Activated naive CD8-positive, alpha-beta T cell treated with anti-CD3 and anti-CD28 coated beads, Interleukin-2, amount 10 ng/mL, durations not matched to agents 7 days and 5 days (primary cell): ENCODE results near the gene ALPP. TPM values are rescaled to one million over a fixed set of nuclear protein-coding genes. Genes with fewer than 3 reads are reported as not detected.
A peak's percentile ranks its signal among the peaks of the same experiment; 100 is the strongest.

Experiments
- ATAC-seq: fragments of 150-1000 bp; cut with Tn5 transposase; one replicate; pipeline ENCODE4 v1.10.0; 2021; ENCODE audit warnings: low read depth, moderate library complexity
- POLR2A ChIA-PET: fragments of 350-600 bp; sonication (Branson Sonifier 250); formaldehyde crosslinking; loops from one replicate; lab custom pipeline; 2021; ENCODE audit warnings: antibody characterized with exemption; lab: Charles Lee
- DNase-seq: peaks from one replicate; pipeline ENCODE4 v3.0.0; 2021
- H3K27ac Mint-ChIP-seq: one replicate; pipeline ENCODE4 v1.8.0; 2022; ENCODE audit warnings: mild to moderate bottlenecking, mixed read lengths
- H3K27me3 Mint-ChIP-seq: one replicate; pipeline ENCODE4 v1.8.0; 2022; ENCODE audit warnings: mild to moderate bottlenecking, moderate library complexity, mixed read lengths
- H3K36me3 Mint-ChIP-seq: one replicate; pipeline ENCODE4 v1.8.0; 2021; ENCODE audit warnings: mild to moderate bottlenecking, mixed read lengths
- H3K4me1 Mint-ChIP-seq: one replicate; pipeline ENCODE4 v1.8.0; 2021; ENCODE audit warnings: mixed read lengths
- H3K4me3 Mint-ChIP-seq: one replicate; pipeline ENCODE4 v1.8.0; 2022; ENCODE audit warnings: mild to moderate bottlenecking, moderate library complexity, mixed read lengths
- H3K9me3 Mint-ChIP-seq: one replicate; pipeline ENCODE4 v1.8.0; 2021; ENCODE audit warnings: mixed read lengths
- total RNA-seq, 2 experiments: library from RNA; stranded (reverse); gene quantifications; one replicate each; pipeline ENCODE4 v1.2.3, GENCODE V29; 2021

ALPP gene
- total RNA-seq, 2 experiments from 2014 or later, result not detected

GRCh38 chr2:232347369-232347768 is 31.2 kb upstream of the ALPP start:
- H3K27me3 Mint-ChIP-seq, result peaks cover 25% of the 10 kb centered on the region
- H3K9me3 Mint-ChIP-seq, result no peaks in the 10 kb centered on the region
- H3K4me1 Mint-ChIP-seq, result peaks cover 7% of the 10 kb centered on the region
- POLR2A ChIA-PET, result no interaction called here
- H3K27ac Mint-ChIP-seq, result no peak overlapping the region
- no peak overlapping the region for H3K4me3 Mint-ChIP-seq
- no peak for DNase-seq
- ATAC-seq, result no peak
- H3K36me3 Mint-ChIP-seq, result no peaks in the 10 kb centered on the region

- Mint-ChIP-seq H3K27ac (no peak overlapping the region), H3K36me3 (no peaks in the 10 kb centered on the region), H3K9me3 (no peaks in the 10 kb centered on the region), H3K27me3 (peaks cover 35% of the 10 kb centered on the region), H3K4me1 (peaks cover 7% of the 10 kb centered on the region), H3K4me3 (no peak overlapping the region)
- DNase-seq (peak; percentile 27), ATAC-seq (peak; percentile 79)
- POLR2A ChIA-PET, result no interaction called here
Observed at GRCh38 chr2:232348936-232349335, 29.6 kb upstream of the ALPP start.

- peaks cover 6% of the 10 kb centered on the region for H3K4me1 Mint-ChIP-seq
- peak; percentile 21 for DNase-seq
- no peak for ATAC-seq
- no peak overlapping the region for H3K4me3 Mint-ChIP-seq
- no peaks in the 10 kb centered on the region for H3K9me3 Mint-ChIP-seq
- H3K36me3 Mint-ChIP-seq, result no peaks in the 10 kb centered on the region
- POLR2A ChIA-PET, result no interaction called here
- H3K27me3 Mint-ChIP-seq, result peaks cover 32% of the 10 kb centered on the region
- H3K27ac Mint-ChIP-seq, result no peak overlapping the region
Observed at GRCh38 chr2:232349546-232349945, 29.0 kb upstream of the ALPP start.

GRCh38 chr2:232349946-232350635 is 28.5 kb upstream of the ALPP start:
- DNase-seq, result peak; percentile 28
- Mint-ChIP-seq H3K4me3 (no peak overlapping the region), H3K9me3 (no peaks in the 10 kb centered on the region), H3K27me3 (peaks cover 31% of the 10 kb centered on the region), H3K36me3 (no peaks in the 10 kb centered on the region), H3K4me1 (peaks cover 6% of the 10 kb centered on the region), H3K27ac (no peak overlapping the region)
- ATAC-seq, result no peak
- POLR2A ChIA-PET, result no interaction called here

- Mint-ChIP-seq H3K27ac (no peak overlapping the region), H3K27me3 (peaks cover 29% of the 10 kb centered on the region), H3K4me1 (peaks cover 6% of the 10 kb centered on the region), H3K4me3 (no peak overlapping the region), H3K9me3 (no peaks in the 10 kb centered on the region), H3K36me3 (no peaks in the 10 kb centered on the region)
- POLR2A ChIA-PET, result no interaction called here
- DNase-seq (peak; percentile 36), ATAC-seq (peak; percentile 17)
Observed at GRCh38 chr2:232350804-232351685, 27.5 kb upstream of the ALPP start.

- H3K36me3 Mint-ChIP-seq, result no peaks in the 10 kb centered on the region
- ATAC-seq (no peak), DNase-seq (peak; percentile 31)
- POLR2A ChIA-PET, result no interaction called here
- peaks cover 29% of the 10 kb centered on the region for H3K27me3 Mint-ChIP-seq
- no peak overlapping the region for H3K27ac Mint-ChIP-seq
- H3K4me1 Mint-ChIP-seq, result peaks cover 6% of the 10 kb centered on the region
- no peak overlapping the region for H3K4me3 Mint-ChIP-seq
- H3K9me3 Mint-ChIP-seq, result no peaks in the 10 kb centered on the region
Observed at GRCh38 chr2:232351686-232352510, 26.7 kb upstream of the ALPP start.

GRCh38 chr2:232352511-232353091 is 25.9 kb upstream of the ALPP start:
- DNase-seq (peak; percentile 32), ATAC-seq (no peak)
- Mint-ChIP-seq H3K4me3 (no peak overlapping the region), H3K27me3 (peaks cover 29% of the 10 kb centered on the region), H3K4me1 (peaks cover 6% of the 10 kb centered on the region), H3K27ac (no peak overlapping the region), H3K36me3 (no peaks in the 10 kb centered on the region), H3K9me3 (no peaks in the 10 kb centered on the region)
- POLR2A ChIA-PET, result no interaction called here

GRCh38 chr2:232353096-232353495 is 25.5 kb upstream of the ALPP start:
- H3K27me3 Mint-ChIP-seq, result peaks cover 29% of the 10 kb centered on the region
- H3K4me1 Mint-ChIP-seq, result peaks cover 6% of the 10 kb centered on the region
- no peak overlapping the region for H3K4me3 Mint-ChIP-seq
- ATAC-seq (no peak), DNase-seq (no peak)
- H3K36me3 Mint-ChIP-seq, result no peaks in the 10 kb centered on the region
- POLR2A ChIA-PET, result no interaction called here
- no peaks in the 10 kb centered on the region for H3K9me3 Mint-ChIP-seq
- no peak overlapping the region for H3K27ac Mint-ChIP-seq

GRCh38 chr2:232353660-232354059 is 24.9 kb upstream of the ALPP start:
- no peak overlapping the region for H3K27ac Mint-ChIP-seq
- ATAC-seq (no peak), DNase-seq (peak; percentile 25)
- peaks cover 5% of the 10 kb centered on the region for H3K4me1 Mint-ChIP-seq
- no peaks in the 10 kb centered on the region for H3K36me3 Mint-ChIP-seq
- no peak overlapping the region for H3K4me3 Mint-ChIP-seq
- peaks cover 27% of the 10 kb centered on the region for H3K27me3 Mint-ChIP-seq
- H3K9me3 Mint-ChIP-seq, result no peaks in the 10 kb centered on the region
- POLR2A ChIA-PET, result no interaction called here

GRCh38 chr2:232354069-232354468 is 24.5 kb upstream of the ALPP start:
- Mint-ChIP-seq H3K9me3 (no peaks in the 10 kb centered on the region), H3K4me3 (no peak overlapping the region)
- peak; percentile 20 for DNase-seq

GRCh38 chr2:232361646-232362045 is 16.9 kb upstream of the ALPP start:
- Mint-ChIP-seq H3K27me3 (no peaks in the 10 kb centered on the region), H3K36me3 (no peaks in the 10 kb centered on the region), H3K9me3 (no peaks in the 10 kb centered on the region), H3K27ac (no peak overlapping the region), H3K4me3 (no peak overlapping the region), H3K4me1 (peaks cover 19% of the 10 kb centered on the region)
- POLR2A ChIA-PET, result no interaction called here
- DNase-seq (peak; percentile 1), ATAC-seq (no peak)

More at GRCh38 chr2:232354069-232354468, 24.5 kb upstream of the ALPP start:
- no peak overlapping the region for H3K27ac Mint-ChIP-seq
- H3K36me3 Mint-ChIP-seq, result no peaks in the 10 kb centered on the region
- no peak for ATAC-seq
- H3K4me1 Mint-ChIP-seq, result peaks cover 2% of the 10 kb centered on the region
- H3K27me3 Mint-ChIP-seq, result peaks cover 25% of the 10 kb centered on the region
- POLR2A ChIA-PET, result no interaction called here

GRCh38 chr2:232362174-232362900 is 16.2 kb upstream of the ALPP start:
- H3K27ac Mint-ChIP-seq, result peak overlapping the region; percentile 14

More at GRCh38 chr2:232362174-232362900, 16.2 kb upstream of the ALPP start:
- Mint-ChIP-seq H3K36me3 (no peaks in the 10 kb centered on the region), H3K4me1 (peaks cover 19% of the 10 kb centered on the region), H3K27me3 (no peaks in the 10 kb centered on the region), H3K9me3 (no peaks in the 10 kb centered on the region), H3K4me3 (no peak overlapping the region)
- POLR2A ChIA-PET, result no interaction called here
- ATAC-seq (no peak), DNase-seq (peak; percentile 26)
